Colonic mucosa (tissue), 4 donors: Measurements from ENCODE around the gene TSFM. TPM values are rescaled to one million over a fixed set of nuclear protein-coding genes. Genes with fewer than 3 reads are reported as not detected.

Source experiments
- DNase-seq: peaks from one replicate; pipeline ENCODE4 v3.0.0-alpha.2; 2020
- H3K27ac ChIP-seq: fragments of 200-600 bp; one replicate; pipeline ENCODE4 v1.8.0; 2021
- H3K27me3 ChIP-seq: fragments of 200-600 bp; one replicate; pipeline ENCODE4 v1.8.0; 2021
- H3K36me3 ChIP-seq: fragments of 200-600 bp; one replicate; pipeline ENCODE4 v1.8.0; 2021
- H3K4me1 ChIP-seq: fragments of 200-600 bp; one replicate; pipeline ENCODE4 v1.8.0; 2021; ENCODE audit warnings: mild to moderate bottlenecking
- H3K4me3 ChIP-seq: fragments of 200-600 bp; one replicate; pipeline ENCODE4 v1.8.0; 2021
- H3K9ac ChIP-seq, 2 donors: one replicate each; pipeline ENCODE4 v1.7.0; 2013; ENCODE audit warnings: control low read depth in 2 of 2, low read depth in 2 of 2, low read length in 2 of 2
- H3K9me3 ChIP-seq: fragments of 200-600 bp; one replicate; pipeline ENCODE4 v1.8.0; 2021
- intact Hi-C: fragments of 100-400 bp; cut with DNase I; formaldehyde crosslinking; loops from one replicate; pipeline ENCODE4 v1.14.1; 2022
- total RNA-seq, 2 donors: library from RNA; stranded (reverse); fragmentation: NEBNext Ultra II Directional in 1 of 2; extraction: Animal tissue kit (Norgen Biotek cat#: 25700) in 1 of 2; gene quantifications; one replicate each; pipeline ENCODE4 v1.2.1, GENCODE V29; 2021
- TF ChIP-seq, protein P1 (sequence below): fragments of 200-600 bp; IDR thresholded peaks from one replicate; pipeline ENCODE4 v1.8.0; 2022; ENCODE audit warnings: antibody characterized with exemption, mild to moderate bottlenecking
- donor health status: healthy.
- donor health status: DM: no; HTN: no; CAD: no.
- donor health status: DM: no; HTN: no; CAD: no.

Gene TSFM
- total RNA-seq, 2 donors from 2014 or later: 35.6 to 68.9 TPM

DNA sequence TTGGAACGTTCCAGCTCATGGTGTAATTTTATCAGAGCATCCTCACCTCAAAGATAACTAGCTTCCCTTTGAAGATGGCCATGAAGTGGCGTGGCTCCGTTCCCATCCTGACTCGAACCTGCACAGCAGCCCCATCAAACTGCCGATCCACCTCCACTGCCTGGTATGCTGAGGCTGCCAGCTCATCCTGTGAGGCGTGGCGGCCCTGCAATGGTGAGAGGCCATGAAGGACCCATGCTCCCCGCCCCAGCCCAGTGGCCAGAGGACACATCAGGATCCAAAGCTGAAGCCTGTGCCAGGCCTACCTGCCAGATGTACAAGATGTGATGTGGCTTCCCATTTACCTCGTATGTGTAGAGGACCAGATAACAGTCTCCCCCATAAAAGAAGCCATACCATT, 24.7 kb downstream of the TSFM start:
- H3K9me3 ChIP-seq: no peaks in the 10 kb centered on the region
- no peaks in the 10 kb centered on the region for H3K27me3 ChIP-seq
- H3K9ac ChIP-seq: no peak overlapping the region
- H3K4me3 ChIP-seq: no peak overlapping the region
- no peaks in the 10 kb centered on the region for H3K4me1 ChIP-seq
- H3K27ac ChIP-seq: no peak overlapping the region
- intact Hi-C loops: no loop called here
- peaks cover 3% of the 10 kb centered on the region for H3K36me3 ChIP-seq
- TF ChIP-seq, protein P1, sequence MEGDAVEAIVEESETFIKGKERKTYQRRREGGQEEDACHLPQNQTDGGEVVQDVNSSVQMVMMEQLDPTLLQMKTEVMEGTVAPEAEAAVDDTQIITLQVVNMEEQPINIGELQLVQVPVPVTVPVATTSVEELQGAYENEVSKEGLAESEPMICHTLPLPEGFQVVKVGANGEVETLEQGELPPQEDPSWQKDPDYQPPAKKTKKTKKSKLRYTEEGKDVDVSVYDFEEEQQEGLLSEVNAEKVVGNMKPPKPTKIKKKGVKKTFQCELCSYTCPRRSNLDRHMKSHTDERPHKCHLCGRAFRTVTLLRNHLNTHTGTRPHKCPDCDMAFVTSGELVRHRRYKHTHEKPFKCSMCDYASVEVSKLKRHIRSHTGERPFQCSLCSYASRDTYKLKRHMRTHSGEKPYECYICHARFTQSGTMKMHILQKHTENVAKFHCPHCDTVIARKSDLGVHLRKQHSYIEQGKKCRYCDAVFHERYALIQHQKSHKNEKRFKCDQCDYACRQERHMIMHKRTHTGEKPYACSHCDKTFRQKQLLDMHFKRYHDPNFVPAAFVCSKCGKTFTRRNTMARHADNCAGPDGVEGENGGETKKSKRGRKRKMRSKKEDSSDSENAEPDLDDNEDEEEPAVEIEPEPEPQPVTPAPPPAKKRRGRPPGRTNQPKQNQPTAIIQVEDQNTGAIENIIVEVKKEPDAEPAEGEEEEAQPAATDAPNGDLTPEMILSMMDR: no peak
- no peak for DNase-seq

DNA sequence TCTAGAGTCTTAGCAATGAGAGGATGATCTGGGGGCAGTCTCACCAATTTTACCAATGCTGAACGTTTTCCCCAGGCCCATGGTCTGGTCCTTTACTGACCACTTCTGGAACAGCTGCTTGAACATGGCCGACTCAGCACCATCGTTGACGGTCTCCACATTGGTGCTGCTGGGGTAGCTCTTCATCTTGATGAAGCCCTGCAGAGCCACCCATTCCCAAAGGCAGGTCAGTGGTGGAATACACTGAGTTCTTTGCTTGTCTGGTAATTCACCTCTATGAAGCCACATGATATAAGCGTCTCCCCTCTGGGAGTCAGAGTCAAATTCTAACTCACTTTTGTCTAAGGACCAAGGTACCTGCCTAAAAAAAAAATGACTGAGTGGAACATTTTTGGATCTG, 25.8 kb downstream of the TSFM start:
- DNase-seq: no peak
- Histone ChIP-seq H3K27me3 (no peaks in the 10 kb centered on the region), H3K9ac (no peak overlapping the region), H3K9me3 (no peaks in the 10 kb centered on the region), H3K27ac (no peak overlapping the region), H3K36me3 (no peaks in the 10 kb centered on the region), H3K4me3 (no peak overlapping the region), H3K4me1 (no peaks in the 10 kb centered on the region)
- intact Hi-C loops: no loop called here
- TF ChIP-seq, protein P1: no peak

- Histone ChIP-seq H3K4me1 (no peaks in the 10 kb centered on the region), H3K27ac (no peak overlapping the region), H3K9me3 (no peaks in the 10 kb centered on the region), H3K36me3 (no peaks in the 10 kb centered on the region), H3K9ac (no peak overlapping the region), H3K4me3 (no peak overlapping the region), H3K27me3 (no peaks in the 10 kb centered on the region)
- DNase-seq: no peak
- intact Hi-C loops: no loop called here
- TF ChIP-seq, protein P1: no peak
Measured at GRCh38 chr12:57809425-57809824, 26.8 kb downstream of the TSFM start.

- H3K9ac ChIP-seq: no peak overlapping the region
- H3K4me1 ChIP-seq: no peaks in the 10 kb centered on the region
- TF ChIP-seq, protein P1: no peak
- H3K27me3 ChIP-seq: no peaks in the 10 kb centered on the region
- no peaks in the 10 kb centered on the region for H3K9me3 ChIP-seq
- intact Hi-C loops: no loop called here
- H3K27ac ChIP-seq: no peak overlapping the region
- H3K36me3 ChIP-seq: no peaks in the 10 kb centered on the region
- no peak overlapping the region for H3K4me3 ChIP-seq
- no peak for DNase-seq
Measured at GRCh38 chr12:57810450-57810849, 27.9 kb downstream of the TSFM start.

GRCh38 chr12:57811028-57811755, 28.6 kb downstream of the TSFM start:
- no peak overlapping the region for H3K4me3 ChIP-seq
- H3K27me3 ChIP-seq: no peaks in the 10 kb centered on the region
- no peak overlapping the region for H3K27ac ChIP-seq
- intact Hi-C loops: no loop called here
- no peak for DNase-seq
- no peaks in the 10 kb centered on the region for H3K36me3 ChIP-seq
- TF ChIP-seq, protein P1: no peak
- H3K9me3 ChIP-seq: no peaks in the 10 kb centered on the region
- no peaks in the 10 kb centered on the region for H3K4me1 ChIP-seq
- no peak overlapping the region for H3K9ac ChIP-seq
